A549 (cell line): ENCODE results near the gene CFL1. TPM values are rescaled to one million over a fixed set of nuclear protein-coding genes. Genes with fewer than 3 reads are reported as not detected.

ENCODE experiments used
- ATAC-seq, 2 experiments: fragments of 200-7000 bp in 1 of 2; fragments of >200 bp in 1 of 2; cut with Nextera tagmentation in 1 of 2; cut with Tn5 transposase in 1 of 2; 3 replicates each; pipeline versions ENCODE4 v1.8.0 to v1.9.1; 2018 to 2020; ENCODE audit warnings: mild to moderate bottlenecking in 1 of 2, moderate library complexity in 1 of 2
- CTCF ChIA-PET: fragments of 300-600 bp; sonication (Branson Sonifier 250); formaldehyde crosslinking; extraction: SDS; loops from one replicate; lab custom pipeline; 2021; ENCODE audit warnings: antibody characterized with exemption, inconsistent platforms; lab: Yijun Ruan, JAX
- POLR2A ChIA-PET: fragments of 350-600 bp; formaldehyde crosslinking; extraction: SDS; loops from one replicate; lab custom pipeline; 2021; ENCODE audit warnings: antibody characterized with exemption, inconsistent platforms; lab: Yijun Ruan, JAX
- DNase-seq, 2 experiments: peaks; one replicate each; pipeline versions ENCODE4 v3.0.0 to v3.0.0-alpha.2; 2011 to 2016; ENCODE audit warnings: low read depth in 1 of 2, low spot score in 1 of 2
- FAIRE-seq: peaks from 2 replicates; lab custom pipeline; 2011; peaks lifted over from hg19 to GRCh38; lab: Jason Lieb, UNC
- H3K27ac ChIP-seq, 2 experiments: fragments of >200 bp; sonication (Bioruptor Twin); formaldehyde crosslinking; 3 replicates each; pipeline ENCODE4 v1.5.1; 2016 to 2017
- H3K4me1 ChIP-seq: fragments of >200 bp; sonication (Bioruptor Twin); formaldehyde crosslinking; 3 replicates; pipeline ENCODE4 v1.6.1; 2016
- H3K4me2 ChIP-seq: fragments of >200 bp; sonication (Bioruptor Twin); formaldehyde crosslinking; 3 replicates; pipeline ENCODE4 v1.6.1; 2016
- H3K4me3 ChIP-seq: fragments of >200 bp; sonication (Bioruptor Twin); formaldehyde crosslinking; 3 replicates; pipeline ENCODE4 v1.5.1; 2016
- H3K9me3 ChIP-seq: fragments of >200 bp; sonication (Bioruptor Twin); formaldehyde crosslinking; 3 replicates; pipeline ENCODE4 v1.6.1; 2016
- CBX8 ChIP-seq: fragments of 200-600 bp; sonication (generic); IDR thresholded peaks from 2 replicates; pipeline ENCODE4 v1.6.1; 2016
- CEBPB ChIP-seq, 2 experiments: fragments of >200 bp in 1 of 2; sonication (Bioruptor Twin) in 1 of 2; formaldehyde crosslinking in 1 of 2; IDR thresholded peaks; 2 replicates each; pipeline ENCODE4 v1.6.1; 2012 to 2016
- FOSB ChIP-seq: fragments of 250-450 bp; sonication (Bioruptor Pico); IDR thresholded peaks from 2 replicates; pipeline ENCODE4 v1.5.0; 2020; ENCODE audit warnings: mild to moderate bottlenecking, moderate library complexity
- HDAC2 ChIP-seq: fragments of 200-600 bp; sonication (generic); IDR thresholded peaks from 2 replicates; pipeline ENCODE4 v1.6.1; 2016
- HEYL ChIP-seq: fragments of 250-450 bp; sonication (Bioruptor Pico); IDR thresholded peaks from 2 replicates; pipeline ENCODE4 v1.8.0; 2021; ENCODE audit warnings: mild to moderate bottlenecking, moderate library complexity
- JUNB ChIP-seq: fragments of >200 bp; sonication (Bioruptor Twin); formaldehyde crosslinking; IDR thresholded peaks from 2 replicates; pipeline ENCODE4 v1.6.1; 2016
- KDM1A ChIP-seq: fragments of 200-600 bp; sonication (generic); IDR thresholded peaks from 2 replicates; pipeline ENCODE4 v1.6.1; 2016; ENCODE audit warnings: low read depth, mild to moderate bottlenecking
- MAZ ChIP-seq: fragments of 150-350 bp; IDR thresholded peaks from 2 replicates; pipeline ENCODE4 v1.6.1; 2014; ENCODE audit warnings: antibody characterized with exemption, low read depth, low read length, borderline replicate concordance
- NPAS2 ChIP-seq: fragments of 250-450 bp; sonication (Bioruptor Pico); IDR thresholded peaks from 2 replicates; pipeline ENCODE4 v1.8.0; 2022; ENCODE audit warnings: mild to moderate bottlenecking, moderate library complexity, borderline replicate concordance
- POLR2A ChIP-seq: IDR thresholded peaks from 2 replicates; pipeline ENCODE4 v1.6.1; 2012; ENCODE audit warnings: mild to moderate bottlenecking, low read length
- POLR2AphosphoS2 ChIP-seq: conservative IDR thresholded peaks from 2 replicates; pipeline ENCODE4 v1.6.1; 2012; ENCODE audit warnings: low read length, improper control_type of control experiment, inconsistent platforms
- RCOR1 ChIP-seq: fragments of 150-350 bp; IDR thresholded peaks from 2 replicates; pipeline ENCODE4 v1.6.1; 2014; ENCODE audit warnings: antibody characterized with exemption, low read length, low read depth
- SREBF2 ChIP-seq: fragments of 450-650 bp; IDR thresholded peaks from 2 replicates; pipeline ENCODE4 v1.6.1; 2014; ENCODE audit warnings: mild to moderate bottlenecking, moderate library complexity
- TP53 ChIP-seq: fragments of 250-450 bp; sonication (Bioruptor Pico); IDR thresholded peaks from 2 replicates; pipeline ENCODE4 v1.5.0; 2021; ENCODE audit warnings: mild to moderate bottlenecking, moderate library complexity
- ZC3H11A ChIP-seq: fragments of 450-650 bp; IDR thresholded peaks from 2 replicates; pipeline ENCODE4 v1.6.1; 2014; ENCODE audit warnings: antibody characterized with exemption, mild to moderate bottlenecking
- ZFP36 ChIP-seq: fragments of 450-650 bp; IDR thresholded peaks from 2 replicates; pipeline ENCODE4 v1.6.1; 2014; ENCODE audit warnings: borderline replicate concordance; ENCODE audit not compliant: partially characterized antibody
- ZNF302 ChIP-seq: fragments of 250-450 bp; sonication (Bioruptor Pico); IDR thresholded peaks from 2 replicates; pipeline ENCODE4 v1.9.0; 2021; ENCODE audit warnings: inconsistent platforms, mild to moderate bottlenecking, moderate library complexity
- WGBS: methylation state at CpG from one replicate; pipeline ENCODE4 v1.1.6; 2017; ENCODE audit errors: missing lambda C conversion rate; 5-methylcytosine and 5-hydroxymethylcytosine counted together
- polyA plus RNA-seq, 4 experiments: library from polyadenylated mRNA; depleted of rRNA in 3 of 4; stranded (reverse); fragments of >200 nt; fragmentation: RNase III in 1 of 4; extraction: RNeasy Plus Mini Kit Qiagen cat#74134 plus additional on column Dnase treatment in 1 of 4; gene quantifications; 2 replicates in 3 of 4; 3 replicates in 1 of 4; pipeline ENCODE4 v1.2.3, GENCODE V29; 2011 to 2017
- TF ChIP-seq, protein P1 (sequence below): fragments of >200 bp; sonication (Bioruptor Twin); formaldehyde crosslinking; IDR thresholded peaks from 3 replicates; pipeline ENCODE4 v1.5.1; 2016
- TF ChIP-seq, protein P2 (sequence below): IDR thresholded peaks from 2 replicates; pipeline ENCODE4 v1.6.1; 2012
- TF ChIP-seq, protein P3 (sequence below): IDR thresholded peaks from 2 replicates; pipeline ENCODE4 v1.6.1; 2012
- TF ChIP-seq, protein P4 (sequence below): fragments of 200-600 bp; sonication (generic); IDR thresholded peaks from 2 replicates; pipeline ENCODE4 v1.6.1; 2016; ENCODE audit warnings: antibody characterized with exemption, mild to moderate bottlenecking, moderate library complexity
- TF ChIP-seq, protein P5 (sequence below): fragments of >200 bp; sonication (Bioruptor Twin); formaldehyde crosslinking; IDR thresholded peaks from 3 replicates; pipeline ENCODE4 v1.6.1; 2016

CFL1 gene
- polyA plus RNA-seq, 2 of the 4 experiments (the other 2 are of a cell fraction): 1,591 to 1,780 TPM

DNA sequence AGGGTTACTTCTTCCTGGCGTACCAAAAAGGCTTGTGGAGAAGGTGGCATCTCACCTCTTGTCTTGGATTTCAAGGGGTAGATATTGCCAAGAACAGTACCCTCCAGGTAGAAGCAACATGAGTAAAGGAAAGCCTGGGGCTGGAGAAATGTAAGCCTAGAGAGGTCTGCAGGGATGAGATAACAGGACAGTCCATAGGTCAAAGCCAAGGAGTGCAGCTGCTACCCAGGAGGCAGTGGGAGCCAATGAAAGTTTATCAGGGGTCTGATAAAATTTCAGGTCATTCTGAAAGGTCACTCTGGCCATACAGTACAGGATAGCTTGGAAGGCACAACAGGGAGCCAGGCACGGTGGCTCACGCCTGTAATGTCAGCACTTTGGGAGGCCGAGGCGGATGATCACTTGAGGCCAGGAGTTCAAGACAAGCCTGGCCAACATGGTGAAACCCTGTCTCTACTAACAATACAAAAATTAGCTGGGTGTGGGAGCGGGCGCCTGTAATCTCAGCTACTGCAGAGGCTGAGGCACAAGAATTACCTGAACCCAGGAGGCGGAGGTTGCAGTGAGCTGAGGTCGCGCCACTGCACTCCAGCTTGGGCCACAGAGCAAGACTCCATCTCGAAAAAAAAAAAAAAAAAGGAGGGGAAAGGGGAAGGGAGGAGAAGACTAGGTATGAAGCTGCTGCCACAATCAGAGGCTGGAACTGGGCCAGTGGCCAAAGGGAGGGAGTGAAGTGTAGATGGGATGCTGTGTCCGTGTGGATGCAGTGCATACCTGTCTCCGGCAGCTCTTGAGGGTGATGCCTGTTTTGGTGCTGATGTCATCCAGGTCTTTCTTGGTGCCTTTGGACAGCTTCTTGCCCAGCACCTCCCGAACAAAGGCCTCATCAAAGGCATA lies 29.1 kb upstream of the CFL1 start (continued):
- TF ChIP-seq, protein P1, sequence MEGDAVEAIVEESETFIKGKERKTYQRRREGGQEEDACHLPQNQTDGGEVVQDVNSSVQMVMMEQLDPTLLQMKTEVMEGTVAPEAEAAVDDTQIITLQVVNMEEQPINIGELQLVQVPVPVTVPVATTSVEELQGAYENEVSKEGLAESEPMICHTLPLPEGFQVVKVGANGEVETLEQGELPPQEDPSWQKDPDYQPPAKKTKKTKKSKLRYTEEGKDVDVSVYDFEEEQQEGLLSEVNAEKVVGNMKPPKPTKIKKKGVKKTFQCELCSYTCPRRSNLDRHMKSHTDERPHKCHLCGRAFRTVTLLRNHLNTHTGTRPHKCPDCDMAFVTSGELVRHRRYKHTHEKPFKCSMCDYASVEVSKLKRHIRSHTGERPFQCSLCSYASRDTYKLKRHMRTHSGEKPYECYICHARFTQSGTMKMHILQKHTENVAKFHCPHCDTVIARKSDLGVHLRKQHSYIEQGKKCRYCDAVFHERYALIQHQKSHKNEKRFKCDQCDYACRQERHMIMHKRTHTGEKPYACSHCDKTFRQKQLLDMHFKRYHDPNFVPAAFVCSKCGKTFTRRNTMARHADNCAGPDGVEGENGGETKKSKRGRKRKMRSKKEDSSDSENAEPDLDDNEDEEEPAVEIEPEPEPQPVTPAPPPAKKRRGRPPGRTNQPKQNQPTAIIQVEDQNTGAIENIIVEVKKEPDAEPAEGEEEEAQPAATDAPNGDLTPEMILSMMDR: no peak

DNA sequence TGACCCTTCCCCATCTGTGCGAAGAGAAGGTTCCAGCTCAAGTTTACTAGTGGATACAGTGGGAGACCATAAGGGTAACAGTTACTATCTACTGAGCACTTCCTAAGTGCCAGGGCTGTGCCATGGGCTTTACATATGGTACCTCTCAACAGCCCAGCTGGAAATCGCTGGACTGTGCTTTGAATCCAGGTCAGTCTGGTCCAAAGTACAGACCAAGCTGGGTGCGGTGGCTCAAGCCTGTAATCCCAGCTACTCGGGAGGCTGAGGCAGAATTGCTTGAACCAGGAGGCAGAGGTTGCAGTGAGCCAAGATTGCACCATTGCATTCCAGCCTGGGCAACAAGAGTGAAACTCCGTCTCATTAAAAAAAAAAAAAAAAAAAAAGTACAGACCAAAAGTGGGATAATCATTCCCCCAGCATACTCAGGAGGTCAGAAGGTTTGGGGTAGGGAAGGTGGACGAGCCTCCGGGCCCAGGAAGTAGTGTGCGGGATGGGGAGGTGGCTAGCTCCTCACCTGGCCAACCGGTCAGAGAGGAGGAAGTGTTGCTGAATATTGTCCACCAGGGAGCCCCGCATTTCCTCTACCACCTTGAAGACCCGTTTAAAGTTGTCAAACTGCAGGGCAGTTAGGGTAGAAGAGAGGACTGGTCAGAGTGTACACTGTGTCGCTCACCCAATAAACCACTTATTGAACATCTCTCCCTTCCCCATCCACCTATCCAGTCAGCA lies 28.0 kb upstream of the CFL1 start:
- CTCF ChIA-PET: interaction anchor here (0.7 to 20.5 kb wide), 26 partner anchors 8 to 271 kb away, joined by 3 to 618 read pairs (median 14); partner anchors contain the start of genes AP5B1, C11orf68, CFL1 and CTSW
- Histone ChIP-seq H3K27ac (no peak overlapping the region), H3K4me1 (peaks cover 30% of the 10 kb centered on the region), H3K4me3 (no peak overlapping the region), H3K9me3 (no peaks in the 10 kb centered on the region), H3K4me2 (no peak overlapping the region)
- ATAC-seq: no peak
- TF ChIP-seq, protein P2, sequence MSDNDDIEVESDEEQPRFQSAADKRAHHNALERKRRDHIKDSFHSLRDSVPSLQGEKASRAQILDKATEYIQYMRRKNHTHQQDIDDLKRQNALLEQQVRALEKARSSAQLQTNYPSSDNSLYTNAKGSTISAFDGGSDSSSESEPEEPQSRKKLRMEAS: no peak
- TF ChIP-seq HDAC2 (no peak), FOSB (CRISPR knock-in tag) (no peak), NPAS2 (no peak), JUNB (no peak), ZC3H11A (no peak), ZNF302 (CRISPR knock-in tag) (no peak), POLR2AphosphoS2 (no peak)
- TF ChIP-seq, protein P3, sequence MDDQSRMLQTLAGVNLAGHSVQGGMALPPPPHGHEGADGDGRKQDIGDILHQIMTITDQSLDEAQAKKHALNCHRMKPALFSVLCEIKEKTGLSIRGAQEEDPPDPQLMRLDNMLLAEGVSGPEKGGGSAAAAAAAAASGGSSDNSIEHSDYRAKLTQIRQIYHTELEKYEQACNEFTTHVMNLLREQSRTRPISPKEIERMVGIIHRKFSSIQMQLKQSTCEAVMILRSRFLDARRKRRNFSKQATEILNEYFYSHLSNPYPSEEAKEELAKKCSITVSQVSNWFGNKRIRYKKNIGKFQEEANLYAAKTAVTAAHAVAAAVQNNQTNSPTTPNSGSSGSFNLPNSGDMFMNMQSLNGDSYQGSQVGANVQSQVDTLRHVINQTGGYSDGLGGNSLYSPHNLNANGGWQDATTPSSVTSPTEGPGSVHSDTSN: no peak
- POLR2A ChIA-PET: interaction anchor here (0.9 kb wide), 1 partner anchor 26 kb away, joined by 3 read pairs; no protein-coding TSS in a partner anchor
- WGBS: 79% methylated on average over 10 of the region's 12 CpGs
- DNase-seq: no peak
- FAIRE-seq: no peak

DNA sequence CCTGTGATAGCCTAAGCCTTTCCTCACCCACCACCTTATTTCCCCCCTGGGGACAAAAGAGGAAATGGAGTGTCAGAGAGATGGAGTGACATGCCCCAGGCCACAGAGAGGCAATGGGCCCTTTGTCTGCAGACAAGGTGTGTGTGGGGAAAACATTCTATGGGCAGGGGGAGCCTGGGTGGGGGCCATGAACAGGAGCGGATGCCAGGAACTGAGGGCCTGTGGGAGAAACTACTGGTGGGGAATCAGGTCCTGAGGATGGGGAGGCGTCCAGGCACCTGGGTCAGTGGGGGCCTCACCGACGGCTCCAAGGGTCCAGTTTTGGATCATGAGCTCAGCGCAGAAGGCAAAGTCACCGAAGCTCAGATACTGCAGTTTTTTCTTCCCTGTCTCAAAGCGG lies 27.3 kb upstream of the CFL1 start:
- TF ChIP-seq ZFP36 (no peak), MAZ (no peak), POLR2A (no peak), FOSB (CRISPR knock-in tag) (no peak), KDM1A (no peak), TP53 (no peak), ZNF302 (CRISPR knock-in tag) (no peak), HEYL (CRISPR knock-in tag) (no peak), CBX8 (no peak), RCOR1 (no peak), CEBPB (IDR thresholded peaks at IDR 0.05) (no peak), SREBF2 (no peak)
- TF ChIP-seq, protein P4, sequence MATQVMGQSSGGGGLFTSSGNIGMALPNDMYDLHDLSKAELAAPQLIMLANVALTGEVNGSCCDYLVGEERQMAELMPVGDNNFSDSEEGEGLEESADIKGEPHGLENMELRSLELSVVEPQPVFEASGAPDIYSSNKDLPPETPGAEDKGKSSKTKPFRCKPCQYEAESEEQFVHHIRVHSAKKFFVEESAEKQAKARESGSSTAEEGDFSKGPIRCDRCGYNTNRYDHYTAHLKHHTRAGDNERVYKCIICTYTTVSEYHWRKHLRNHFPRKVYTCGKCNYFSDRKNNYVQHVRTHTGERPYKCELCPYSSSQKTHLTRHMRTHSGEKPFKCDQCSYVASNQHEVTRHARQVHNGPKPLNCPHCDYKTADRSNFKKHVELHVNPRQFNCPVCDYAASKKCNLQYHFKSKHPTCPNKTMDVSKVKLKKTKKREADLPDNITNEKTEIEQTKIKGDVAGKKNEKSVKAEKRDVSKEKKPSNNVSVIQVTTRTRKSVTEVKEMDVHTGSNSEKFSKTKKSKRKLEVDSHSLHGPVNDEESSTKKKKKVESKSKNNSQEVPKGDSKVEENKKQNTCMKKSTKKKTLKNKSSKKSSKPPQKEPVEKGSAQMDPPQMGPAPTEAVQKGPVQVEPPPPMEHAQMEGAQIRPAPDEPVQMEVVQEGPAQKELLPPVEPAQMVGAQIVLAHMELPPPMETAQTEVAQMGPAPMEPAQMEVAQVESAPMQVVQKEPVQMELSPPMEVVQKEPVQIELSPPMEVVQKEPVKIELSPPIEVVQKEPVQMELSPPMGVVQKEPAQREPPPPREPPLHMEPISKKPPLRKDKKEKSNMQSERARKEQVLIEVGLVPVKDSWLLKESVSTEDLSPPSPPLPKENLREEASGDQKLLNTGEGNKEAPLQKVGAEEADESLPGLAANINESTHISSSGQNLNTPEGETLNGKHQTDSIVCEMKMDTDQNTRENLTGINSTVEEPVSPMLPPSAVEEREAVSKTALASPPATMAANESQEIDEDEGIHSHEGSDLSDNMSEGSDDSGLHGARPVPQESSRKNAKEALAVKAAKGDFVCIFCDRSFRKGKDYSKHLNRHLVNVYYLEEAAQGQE: no peak
- TF ChIP-seq, protein P3: no peak
- TF ChIP-seq, protein P5, sequence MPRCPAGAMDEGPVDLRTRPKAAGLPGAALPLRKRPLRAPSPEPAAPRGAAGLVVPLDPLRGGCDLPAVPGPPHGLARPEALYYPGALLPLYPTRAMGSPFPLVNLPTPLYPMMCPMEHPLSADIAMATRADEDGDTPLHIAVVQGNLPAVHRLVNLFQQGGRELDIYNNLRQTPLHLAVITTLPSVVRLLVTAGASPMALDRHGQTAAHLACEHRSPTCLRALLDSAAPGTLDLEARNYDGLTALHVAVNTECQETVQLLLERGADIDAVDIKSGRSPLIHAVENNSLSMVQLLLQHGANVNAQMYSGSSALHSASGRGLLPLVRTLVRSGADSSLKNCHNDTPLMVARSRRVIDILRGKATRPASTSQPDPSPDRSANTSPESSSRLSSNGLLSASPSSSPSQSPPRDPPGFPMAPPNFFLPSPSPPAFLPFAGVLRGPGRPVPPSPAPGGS: no peak
- TF ChIP-seq, all 56 proteins: peak for 0
- POLR2A ChIA-PET: interaction anchor here (0.9 to 1.6 kb wide), 6 partner anchors 14 to 174 kb away, joined by 3 to 9 read pairs (median 4); partner anchors contain the start of gene FOSL1
- Histone ChIP-seq H3K9me3 (no peaks in the 10 kb centered on the region), H3K4me2 (no peak overlapping the region), H3K4me1 (peaks cover 30% of the 10 kb centered on the region), H3K4me3 (no peak overlapping the region), H3K27ac (no peak overlapping the region)
- CTCF ChIA-PET: interaction anchor here (0.9 to 20.5 kb wide), 51 partner anchors 7 to 300 kb away, joined by 3 to 618 read pairs (median 6); partner anchors contain the start of genes AP5B1, BANF1, C11orf68 and CFL1
- FAIRE-seq (no peak), ATAC-seq (no peak), DNase-seq (no peak)
- 83% methylated on average over 7 of the region's 7 CpGs for WGBS
